RWPE2 (cell line): ENCODE measurements around the gene GATD1.
A peak's percentile ranks its signal among the peaks of the same experiment; 100 is the strongest.

ENCODE experiments used
- ATAC-seq: fragments of 200-7000 bp; cut with Tn5 transposase; 3 replicates; pipeline ENCODE4 v1.9.1; 2021; ENCODE audit warnings: low read depth
- DNase-seq: peaks from one replicate; pipeline ENCODE4 v3.0.0-alpha.2; 2020; ENCODE audit warnings: low spot score
- H3K27ac ChIP-seq: fragments of 450-650 bp; 2 replicates; pipeline ENCODE4 v1.5.1; 2017; ENCODE audit warnings: mild to moderate bottlenecking; ENCODE audit not compliant: poor library complexity, severe bottlenecking
- H3K27me3 ChIP-seq: fragments of 250-450 bp; sonication (Bioruptor Pico); 2 replicates; pipeline ENCODE4 v1.5.1; 2021; ENCODE audit warnings: mild to moderate bottlenecking, moderate library complexity; ENCODE audit not compliant: insufficient read depth, poor library complexity, severe bottlenecking
- H3K36me3 ChIP-seq: fragments of 250-450 bp; sonication (Bioruptor Pico); 2 replicates; pipeline ENCODE4 v1.5.1; 2020; ENCODE audit warnings: low read depth, mild to moderate bottlenecking, moderate library complexity
- H3K4me1 ChIP-seq: fragments of 250-450 bp; sonication (Bioruptor Pico); 2 replicates; pipeline ENCODE4 v1.5.1; 2021; ENCODE audit warnings: mild to moderate bottlenecking, moderate library complexity; ENCODE audit not compliant: insufficient read depth, poor library complexity, severe bottlenecking
- H3K4me3 ChIP-seq: fragments of 250-450 bp; sonication (Bioruptor Pico); 2 replicates; pipeline ENCODE4 v1.5.1; 2021; ENCODE audit warnings: mild to moderate bottlenecking, moderate library complexity; ENCODE audit not compliant: severe bottlenecking
- H3K9me3 ChIP-seq: fragments of 250-450 bp; sonication (Bioruptor Pico); 2 replicates; pipeline ENCODE4 v1.5.1; 2021; ENCODE audit warnings: mild to moderate bottlenecking, moderate library complexity; ENCODE audit not compliant: severe bottlenecking
- CTCF ChIP-seq: fragments of 450-650 bp; IDR thresholded peaks from one replicate; pipeline ENCODE4 v1.5.1; 2017; ENCODE audit warnings: mild to moderate bottlenecking, moderate library complexity; ENCODE audit not compliant: poor library complexity, severe bottlenecking

GATD1 gene

GRCh38 chr11:792873-793272 lies 15.6 kb upstream of the GATD1 start:
- DNase-seq (no peak), ATAC-seq (no peak)
- no peak overlapping the region for H3K4me3 ChIP-seq
- no peaks in the 10 kb centered on the region for H3K9me3 ChIP-seq
- H3K36me3 ChIP-seq, result peaks cover 7% of the 10 kb centered on the region; the same call in 1 of the 2 replicates
- peaks cover 9% of the 10 kb centered on the region for H3K27me3 ChIP-seq
- H3K4me1 ChIP-seq, result peaks cover 2% of the 10 kb centered on the region
- no peak for TF ChIP-seq CTCF
- no peak overlapping the region for H3K27ac ChIP-seq

- no peak for ATAC-seq
- peaks cover 7% of the 10 kb centered on the region; the same call in 1 of the 2 replicates for H3K36me3 ChIP-seq
- TF ChIP-seq CTCF, result no peak
- no peak overlapping the region for H3K27ac ChIP-seq
- H3K4me3 ChIP-seq, result no peak overlapping the region
- H3K9me3 ChIP-seq, result no peaks in the 10 kb centered on the region
- peaks cover 9% of the 10 kb centered on the region for H3K27me3 ChIP-seq
- DNase-seq, result no peak
- H3K4me1 ChIP-seq, result peaks cover 2% of the 10 kb centered on the region
Measured at GRCh38 chr11:792535-792821, 15.2 kb upstream of the GATD1 start.

GRCh38 chr11:791658-792534 lies 14.6 kb upstream of the GATD1 start:
- H3K27ac ChIP-seq, result no peak overlapping the region
- H3K36me3 ChIP-seq, result peaks cover 7% of the 10 kb centered on the region; the same call in 1 of the 2 replicates
- ATAC-seq (no peak), DNase-seq (no peak)
- TF ChIP-seq CTCF, result no peak
- H3K4me1 ChIP-seq, result peaks cover 2% of the 10 kb centered on the region
- no peaks in the 10 kb centered on the region for H3K9me3 ChIP-seq
- H3K27me3 ChIP-seq, result peaks cover 9% of the 10 kb centered on the region
- H3K4me3 ChIP-seq, result no peak overlapping the region

- no peaks in the 10 kb centered on the region for H3K9me3 ChIP-seq
- no peak overlapping the region for H3K4me3 ChIP-seq
- TF ChIP-seq CTCF, result no peak
- peaks cover 7% of the 10 kb centered on the region; the same call in 1 of the 2 replicates for H3K36me3 ChIP-seq
- peaks cover 9% of the 10 kb centered on the region for H3K27me3 ChIP-seq
- DNase-seq, result no peak
- ATAC-seq, result peak; percentile 52
- H3K27ac ChIP-seq, result no peak overlapping the region
- no peaks in the 10 kb centered on the region for H3K4me1 ChIP-seq
Measured at GRCh38 chr11:790721-791564, 13.7 kb upstream of the GATD1 start.
